Spleen (tissue), 11 donors: ENCODE data around the gene ARFGEF2. TPM values are rescaled to one million over a fixed set of nuclear protein-coding genes. Genes with fewer than 3 reads are reported as not detected.

ENCODE experiments used
- DNase-seq: peaks from one replicate; pipeline ENCODE4 v3.0.0-alpha.2; 2020
- H3K27ac ChIP-seq, 8 donors: fragments of 200-600 bp; sonication (generic) in 7 of 8; 1 replicate in 4 of 8; 2 replicates in 4 of 8; pipeline versions ENCODE4 v1.5.0 to v1.8.0; 2016 to 2021; ENCODE audit warnings: inconsistent platforms in 4 of 8, mild to moderate bottlenecking in 4 of 8, moderate library complexity in 1 of 8
- H3K27me3 ChIP-seq, 7 donors: fragments of 200-600 bp; sonication (generic) in 6 of 7; replicated peaks in 1 of 7; 1 replicate in 4 of 7; 2 replicates in 3 of 7; pipeline versions ENCODE4 v1.5.0 to v1.8.0; 2016 to 2021; ENCODE audit warnings: inconsistent platforms in 3 of 7, mild to moderate bottlenecking in 1 of 7
- H3K36me3 ChIP-seq, 6 donors: fragments of 200-600 bp; sonication (generic) in 5 of 6; 1 replicate in 4 of 6; 2 replicates in 2 of 6; pipeline versions ENCODE4 v1.5.0 to v1.8.0; 2016 to 2021; ENCODE audit warnings: inconsistent platforms in 2 of 6
- H3K4me1 ChIP-seq, 6 donors: fragments of 200-600 bp; sonication (generic) in 5 of 6; 1 replicate in 3 of 6; 2 replicates in 3 of 6; pipeline versions ENCODE4 v1.5.0 to v1.8.0; 2016 to 2021; ENCODE audit warnings: inconsistent platforms in 3 of 6
- H3K4me3 ChIP-seq, 8 donors: fragments of 200-600 bp; sonication (generic) in 7 of 8; 1 replicate in 4 of 8; 2 replicates in 4 of 8; pipeline versions ENCODE4 v1.5.0 to v1.8.0; 2016 to 2021; ENCODE audit warnings: inconsistent platforms in 4 of 8, mild to moderate bottlenecking in 4 of 8, moderate library complexity in 2 of 8
- H3K9me3 ChIP-seq, 8 donors: fragments of 200-600 bp; sonication (generic) in 7 of 8; 1 replicate in 4 of 8; 2 replicates in 4 of 8; pipeline versions ENCODE4 v1.5.0 to v1.8.0; 2016 to 2021; ENCODE audit warnings: inconsistent platforms in 4 of 8
- POLR2A ChIP-seq, 3 donors: fragments of 450-650 bp; IDR thresholded peaks; one replicate each; pipeline ENCODE4 v1.5.1; 2017; ENCODE audit warnings: antibody characterized with exemption in 3 of 3, mild to moderate bottlenecking in 1 of 3
- POLR2AphosphoS5 ChIP-seq, 3 donors: sonication (generic); formaldehyde crosslinking; IDR thresholded peaks; one replicate each; pipeline ENCODE4 v1.5.1; 2017; ENCODE audit warnings: antibody characterized with exemption in 3 of 3
- WGBS, 5 donors: extraction: QIAGEN DNeasy Blood & Tissue Kit in 3 of 5; methylation state at CpG; one replicate each; pipeline versions ENCODE4 v1.1.5 to v1.1.7; 2013 to 2018; 5-methylcytosine and 5-hydroxymethylcytosine counted together
- intact Hi-C: fragments of 100-400 bp; cut with DNase I; formaldehyde crosslinking; loops from one replicate; pipeline ENCODE4 v1.15.0; 2023; ENCODE audit warnings: low total_unique reads
- polyA plus RNA-seq, 3 donors: library from polyadenylated mRNA; stranded (reverse); fragments of 200-250 nt; gene quantifications; one replicate each; pipeline ENCODE4 v1.2.1, GENCODE V29; 2013
- total RNA-seq, 7 donors: library from RNA; depleted of rRNA in 3 of 7; stranded (reverse); fragments of >200 nt in 3 of 7; fragmentation: NEBNext Ultra II Directional in 4 of 7; extraction: Animal tissue kit (Norgen Biotek cat#: 25700) in 4 of 7; gene quantifications; one replicate each; pipeline versions ENCODE4 v1.1.0 to v1.2.1, GENCODE V29; 2016 to 2021
- TF ChIP-seq, protein P1 (sequence below), 11 experiments: fragments of 200-600 bp in 7 of 11; fragments of 450-650 bp in 4 of 11; sonication (generic) in 4 of 11; IDR thresholded peaks in 8 of 11; conservative IDR thresholded peaks in 3 of 11; 1 replicate in 7 of 11; 2 replicates in 4 of 11; pipeline versions ENCODE4 v1.4.0 to v1.8.0; 2016 to 2021; ENCODE audit warnings: antibody characterized with exemption in 11 of 11, inconsistent platforms in 4 of 11, mild to moderate bottlenecking in 1 of 11
- donor health status: healthy with polysubstance abuse.
- donor health status: DM: no; HTN: no; CAD: no; lungs with moderate emphysema.
- donor health status: DM: no; HTN: no; CAD: no.
- donor health status: Bipolar disorder and iron deficiency.
- donor health status: healthy.
- donor health status: DM: no; HTN: no; CAD: no.
- donor health status: DM: yes; HTN: yes; CAD: no.

The ARFGEF2 gene
- total and polyA plus RNA-seq, 10 donors: 6.7 to 44.4 (median 40.8) TPM

DNA sequence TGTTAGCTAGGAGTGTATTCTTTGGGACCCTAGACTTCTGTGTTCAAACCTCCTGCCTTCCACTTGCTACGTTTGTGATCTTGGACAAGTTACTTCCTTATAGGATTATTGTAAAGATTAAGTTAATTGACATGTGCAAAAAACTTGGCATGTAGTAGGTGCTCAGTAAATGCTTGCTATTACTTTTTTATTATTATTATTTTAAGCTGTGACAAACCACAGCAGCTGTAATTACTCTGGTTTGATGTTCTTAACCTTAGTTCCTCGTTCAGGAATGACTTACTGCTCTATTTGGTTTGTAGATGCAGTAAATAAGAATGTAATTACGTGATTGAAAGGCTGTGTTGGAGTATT lies 3.2 kb downstream of the ARFGEF2 start:
- peak overlapping the region; percentile 55 to 98 (median 95) for H3K27ac ChIP-seq
- H3K4me1 ChIP-seq: peaks cover 49 to 89% (median 80%) of the 10 kb centered on the region in 6 donors

DNA sequence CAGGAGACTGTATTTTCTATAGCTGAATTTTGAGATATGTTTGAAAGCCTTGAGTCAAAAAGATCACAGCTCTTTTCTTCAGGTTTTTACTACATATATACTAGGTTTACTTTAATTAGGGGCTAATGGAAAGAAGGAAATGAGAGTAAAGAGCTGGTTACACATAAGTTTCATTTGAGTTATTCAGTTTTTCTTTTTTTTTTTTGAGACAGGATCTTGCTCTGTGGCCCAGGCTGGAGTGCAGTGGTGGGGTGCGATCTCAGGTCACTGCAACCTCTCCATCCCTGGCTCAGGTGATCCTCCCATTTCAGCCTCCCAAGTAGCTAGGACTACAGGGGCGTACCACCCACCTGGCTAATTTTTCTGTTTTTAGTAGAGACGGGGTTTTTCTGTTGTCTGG lies 4.8 kb downstream of the ARFGEF2 start:
- Histone ChIP-seq H3K27ac (peak overlapping the region in 3 of 8 donors; percentile 16 to 94 (median 47)), H3K27me3 (no peaks in the 10 kb centered on the region), H3K36me3 (no peaks in the 10 kb centered on the region), H3K9me3 (no peaks in the 10 kb centered on the region), H3K4me3 (no peak overlapping the region), H3K4me1 (peaks cover 51 to 90% (median 83%) of the 10 kb centered on the region in 6 donors)
- intact Hi-C loops: no loop called here
- TF ChIP-seq, protein P1, sequence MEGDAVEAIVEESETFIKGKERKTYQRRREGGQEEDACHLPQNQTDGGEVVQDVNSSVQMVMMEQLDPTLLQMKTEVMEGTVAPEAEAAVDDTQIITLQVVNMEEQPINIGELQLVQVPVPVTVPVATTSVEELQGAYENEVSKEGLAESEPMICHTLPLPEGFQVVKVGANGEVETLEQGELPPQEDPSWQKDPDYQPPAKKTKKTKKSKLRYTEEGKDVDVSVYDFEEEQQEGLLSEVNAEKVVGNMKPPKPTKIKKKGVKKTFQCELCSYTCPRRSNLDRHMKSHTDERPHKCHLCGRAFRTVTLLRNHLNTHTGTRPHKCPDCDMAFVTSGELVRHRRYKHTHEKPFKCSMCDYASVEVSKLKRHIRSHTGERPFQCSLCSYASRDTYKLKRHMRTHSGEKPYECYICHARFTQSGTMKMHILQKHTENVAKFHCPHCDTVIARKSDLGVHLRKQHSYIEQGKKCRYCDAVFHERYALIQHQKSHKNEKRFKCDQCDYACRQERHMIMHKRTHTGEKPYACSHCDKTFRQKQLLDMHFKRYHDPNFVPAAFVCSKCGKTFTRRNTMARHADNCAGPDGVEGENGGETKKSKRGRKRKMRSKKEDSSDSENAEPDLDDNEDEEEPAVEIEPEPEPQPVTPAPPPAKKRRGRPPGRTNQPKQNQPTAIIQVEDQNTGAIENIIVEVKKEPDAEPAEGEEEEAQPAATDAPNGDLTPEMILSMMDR (IDR thresholded peaks at IDR 0.05 in 8 of 11, conservative IDR thresholded peaks at IDR 0.05 in 3 of 11): no peak
- TF ChIP-seq POLR2A (IDR thresholded peaks at IDR 0.05) (no peak), POLR2AphosphoS5 (IDR thresholded peaks at IDR 0.05) (no peak)
- 83 to 95% (median 90%) methylated on average over 3 of the region's 3 CpGs for WGBS, 5 donors
- DNase-seq: no peak

More for the DNA sequence above, 3.2 kb downstream of the ARFGEF2 start:
- Histone ChIP-seq H3K4me3 (peak overlapping the region in 2 of 8 donors; percentile 82 to 90), H3K36me3 (no peaks in the 10 kb centered on the region), H3K9me3 (no peaks in the 10 kb centered on the region), H3K27me3 (no peaks in the 10 kb centered on the region)
- no peak for TF ChIP-seq POLR2A (IDR thresholded peaks at IDR 0.05)
- TF ChIP-seq POLR2AphosphoS5 (IDR thresholded peaks at IDR 0.05): no peak
- TF ChIP-seq, protein P1 (IDR thresholded peaks at IDR 0.05 in 8 of 11, conservative IDR thresholded peaks at IDR 0.05 in 3 of 11): no peak
- intact Hi-C loops: no loop called here
- WGBS, 5 donors: 26 to 53% (median 36%) methylated on average over 3 of the region's 3 CpGs
- DNase-seq: no peak

DNA sequence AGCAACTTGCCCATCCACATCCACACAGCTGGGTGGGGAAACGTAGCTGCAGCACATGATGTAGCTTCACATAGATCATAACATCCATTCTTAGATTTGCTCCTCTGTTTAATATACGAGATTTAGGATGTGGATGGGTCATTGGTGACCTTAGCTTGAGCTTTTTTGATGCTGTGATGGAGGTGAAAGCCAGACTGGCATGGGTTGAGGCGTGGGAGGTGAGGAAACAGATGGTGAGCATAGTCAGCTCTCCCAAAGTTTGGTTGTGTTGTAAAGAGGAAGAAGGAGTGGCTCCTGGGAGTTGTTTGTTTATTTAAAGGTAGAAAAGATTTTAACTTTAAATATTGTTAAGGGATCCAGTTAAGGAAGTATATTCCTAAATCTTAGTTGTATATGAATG lies 5.3 kb downstream of the ARFGEF2 start:
- no peaks in the 10 kb centered on the region for H3K9me3 ChIP-seq
- 49 to 71% (median 65%) methylated on average over 3 of the region's 3 CpGs for WGBS, 5 donors
- H3K27me3 ChIP-seq: no peaks in the 10 kb centered on the region
- TF ChIP-seq POLR2AphosphoS5 (IDR thresholded peaks at IDR 0.05): no peak
- no peak overlapping the region for H3K4me3 ChIP-seq
- H3K36me3 ChIP-seq: no peaks in the 10 kb centered on the region
- DNase-seq: no peak
- intact Hi-C loops: no loop called here
- H3K4me1 ChIP-seq: peaks cover 51 to 95% (median 83%) of the 10 kb centered on the region in 6 donors
- H3K27ac ChIP-seq: peak overlapping the region in 3 of 8 donors; percentile 5 to 47 (median 16)

DNA sequence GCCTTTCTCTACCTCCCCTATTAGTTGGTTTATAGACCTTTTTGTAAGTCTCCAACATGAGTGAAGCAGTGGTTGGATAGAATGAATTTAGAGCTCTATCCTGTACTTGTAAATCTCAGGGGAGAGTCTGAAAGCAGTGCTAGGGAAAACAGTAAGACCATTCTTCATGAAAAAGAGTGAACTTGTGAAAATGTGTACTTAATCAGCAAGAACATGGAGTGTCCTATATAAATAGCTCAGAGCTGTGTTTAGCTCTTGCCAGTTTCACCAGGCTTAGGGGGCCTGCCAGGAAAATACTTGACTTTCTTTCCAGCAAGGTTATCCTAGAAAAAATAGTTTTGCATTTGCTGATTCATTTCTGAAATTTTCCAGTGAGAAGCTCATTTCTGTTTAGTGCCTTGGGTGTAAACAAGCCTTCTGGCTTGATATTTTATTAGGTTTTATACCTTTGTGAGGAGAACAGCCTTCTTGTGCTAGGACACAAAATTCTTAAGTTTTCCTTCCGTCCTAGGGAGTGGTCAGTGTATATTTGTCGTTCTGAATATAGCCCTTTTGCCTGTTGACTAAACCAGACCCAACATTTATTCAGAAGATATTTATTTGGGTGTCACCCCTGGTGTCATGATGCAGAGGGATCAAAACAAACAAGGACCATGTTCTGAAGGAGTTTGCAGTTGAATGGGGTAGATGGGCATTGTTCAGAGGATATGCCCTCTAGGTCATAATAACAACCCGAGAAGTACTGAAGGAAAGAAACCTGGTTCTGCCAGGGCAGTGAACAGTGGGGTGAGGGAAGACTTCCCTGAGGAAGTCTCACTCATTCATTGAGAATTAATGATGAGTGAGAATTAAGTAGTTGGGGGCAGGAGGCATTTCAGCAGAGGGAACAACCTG lies 7.6 kb downstream of the ARFGEF2 start:
- DNase-seq: no peak
- no peaks in the 10 kb centered on the region for H3K27me3 ChIP-seq
- TF ChIP-seq POLR2A (IDR thresholded peaks at IDR 0.05) (no peak), POLR2AphosphoS5 (IDR thresholded peaks at IDR 0.05) (no peak)
- TF ChIP-seq, protein P1 (IDR thresholded peaks at IDR 0.05 in 8 of 11, conservative IDR thresholded peaks at IDR 0.05 in 3 of 11): no peak
- intact Hi-C loops: no loop called here
- H3K4me1 ChIP-seq: peaks cover 30 to 93% (median 74%) of the 10 kb centered on the region in 6 donors
- WGBS, 5 donors: 69 to 86% (median 76%) methylated on average over 3 of the region's 3 CpGs
- peaks cover 0 to 8% (median 0%) of the 10 kb centered on the region in 6 donors for H3K36me3 ChIP-seq
- H3K9me3 ChIP-seq: no peaks in the 10 kb centered on the region
- H3K4me3 ChIP-seq: no peak overlapping the region
- peak overlapping the region in 7 of 8 donors; percentile 22 to 81 (median 69) for H3K27ac ChIP-seq
